Epidermal melanocyte (primary cell): ENCODE measurements around the gene PRSS36.
"Not testable (repeated sequence)": the region's sequence is repeated elsewhere in the genome, so short reads cannot be mapped to it uniquely, and the experiment has no call there.

Source experiments
- DNase-seq: peaks from one replicate; pipeline ENCODE4 v3.0.0; 2011; ENCODE audit warnings: low spot score; ENCODE audit not compliant: insufficient read length

Gene PRSS36

DNA sequence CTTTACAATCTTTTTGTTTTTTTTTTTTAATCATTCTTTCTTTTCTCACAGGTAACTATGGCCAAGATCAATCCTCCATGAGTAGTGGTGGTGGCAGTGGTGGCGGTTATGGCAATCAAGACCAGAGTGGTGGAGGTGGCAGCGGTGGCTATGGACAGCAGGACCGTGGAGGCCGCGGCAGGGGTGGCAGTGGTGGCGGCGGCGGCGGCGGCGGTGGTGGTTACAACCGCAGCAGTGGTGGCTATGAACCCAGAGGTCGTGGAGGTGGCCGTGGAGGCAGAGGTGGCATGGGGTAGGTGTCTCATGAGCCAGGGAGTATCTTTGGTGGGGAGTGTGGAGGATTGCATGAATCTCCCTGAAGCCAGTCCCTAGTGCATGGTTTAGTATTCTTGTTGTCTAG lies 35.0 kb upstream of the PRSS36 start:
- no peak for DNase-seq

DNA sequence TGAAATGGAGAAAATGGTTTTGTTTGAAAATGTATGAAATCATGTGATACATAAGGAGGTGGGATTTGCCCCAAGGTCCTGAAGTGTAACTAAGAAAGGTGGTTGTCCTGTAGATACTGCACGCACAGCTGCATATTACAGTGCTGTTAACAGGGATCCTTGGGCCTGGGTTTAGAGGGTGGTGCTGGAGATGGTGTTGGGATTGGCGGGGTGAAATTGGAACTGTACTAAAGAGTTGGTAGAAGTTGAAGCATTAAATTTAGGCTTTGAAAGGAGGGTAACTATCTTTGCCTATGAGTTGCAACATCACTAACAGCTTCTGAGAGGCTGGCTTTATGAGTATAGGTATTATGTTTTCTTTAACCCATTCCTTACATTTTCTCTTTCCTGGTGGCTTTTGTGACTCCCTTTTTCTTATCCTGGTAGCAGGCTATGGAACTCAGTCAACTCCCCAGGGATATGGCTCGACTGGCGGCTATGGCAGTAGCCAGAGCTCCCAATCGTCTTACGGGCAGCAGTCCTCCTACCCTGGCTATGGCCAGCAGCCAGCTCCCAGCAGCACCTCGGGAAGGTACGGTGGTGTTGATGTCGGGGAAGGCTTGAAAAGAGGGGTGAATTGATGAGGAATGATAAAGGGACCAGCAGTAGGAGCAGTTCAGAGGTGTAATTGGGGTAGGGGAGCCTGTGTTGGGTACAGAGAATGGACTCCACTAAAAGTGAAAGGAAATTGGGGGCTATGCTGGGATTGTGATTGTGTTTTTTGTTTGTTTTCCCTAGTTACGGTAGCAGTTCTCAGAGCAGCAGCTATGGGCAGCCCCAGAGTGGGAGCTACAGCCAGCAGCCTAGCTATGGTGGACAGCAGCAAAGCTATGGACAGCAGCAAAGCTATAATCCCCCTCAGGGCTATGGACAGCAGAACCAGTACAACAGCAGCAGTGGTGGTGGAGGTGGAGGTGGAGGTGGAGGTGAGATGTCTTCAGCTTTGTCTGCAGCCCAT lies 33.9 kb upstream of the PRSS36 start:
- DNase-seq = no peak

DNA sequence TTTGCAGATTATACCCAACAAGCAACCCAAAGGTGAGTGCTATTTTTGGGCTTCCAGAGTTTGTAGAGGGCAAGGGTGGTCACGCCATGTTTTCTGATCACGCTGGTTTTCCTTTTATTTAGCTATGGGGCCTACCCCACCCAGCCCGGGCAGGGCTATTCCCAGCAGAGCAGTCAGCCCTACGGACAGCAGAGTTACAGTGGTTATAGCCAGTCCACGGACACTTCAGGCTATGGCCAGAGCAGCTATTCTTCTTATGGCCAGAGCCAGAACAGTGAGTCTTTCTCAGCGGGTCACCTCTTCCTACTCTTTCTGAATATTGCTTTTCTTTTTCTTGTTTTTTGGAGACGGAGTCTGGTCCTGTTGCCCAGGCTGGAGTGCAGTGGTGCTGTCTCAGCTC lies 32.5 kb upstream of the PRSS36 start:
- no peak for DNase-seq

DNA sequence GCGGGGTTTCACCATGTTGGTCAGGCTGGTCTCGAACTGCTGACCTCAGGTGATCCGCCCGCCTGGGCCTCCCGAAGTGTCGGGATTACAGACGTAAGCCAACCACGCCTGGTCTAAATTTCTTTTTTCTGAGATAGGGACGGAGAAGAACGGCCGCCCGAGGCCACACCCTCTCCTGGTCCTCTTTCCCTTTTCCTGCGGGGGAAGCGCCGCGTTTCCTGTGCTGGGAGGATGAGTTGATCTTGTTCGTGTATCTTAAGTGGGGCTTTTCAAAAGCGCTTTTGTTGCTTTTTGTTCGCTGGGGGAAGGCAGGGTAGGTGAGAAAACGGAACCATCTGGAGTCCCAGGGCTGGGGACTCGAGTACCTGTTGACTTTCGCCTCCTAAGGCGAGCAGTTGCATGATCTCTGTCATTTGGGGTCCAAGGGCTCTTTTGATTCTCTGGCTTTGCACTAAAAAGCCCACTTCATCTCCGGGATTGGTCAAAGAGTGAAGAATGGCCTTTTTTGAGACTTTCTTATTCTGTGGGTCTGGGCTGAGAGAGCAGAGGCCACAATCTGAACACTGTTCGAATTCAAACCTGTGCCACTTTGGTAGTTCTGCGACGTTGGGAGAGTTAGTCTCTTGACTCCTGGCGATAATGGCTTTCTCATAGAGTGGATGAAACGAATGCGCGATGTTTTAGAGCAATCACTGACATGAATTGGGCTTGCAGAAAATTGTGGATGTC lies 31.4 kb upstream of the PRSS36 start:
- DNase-seq = no peak

DNA sequence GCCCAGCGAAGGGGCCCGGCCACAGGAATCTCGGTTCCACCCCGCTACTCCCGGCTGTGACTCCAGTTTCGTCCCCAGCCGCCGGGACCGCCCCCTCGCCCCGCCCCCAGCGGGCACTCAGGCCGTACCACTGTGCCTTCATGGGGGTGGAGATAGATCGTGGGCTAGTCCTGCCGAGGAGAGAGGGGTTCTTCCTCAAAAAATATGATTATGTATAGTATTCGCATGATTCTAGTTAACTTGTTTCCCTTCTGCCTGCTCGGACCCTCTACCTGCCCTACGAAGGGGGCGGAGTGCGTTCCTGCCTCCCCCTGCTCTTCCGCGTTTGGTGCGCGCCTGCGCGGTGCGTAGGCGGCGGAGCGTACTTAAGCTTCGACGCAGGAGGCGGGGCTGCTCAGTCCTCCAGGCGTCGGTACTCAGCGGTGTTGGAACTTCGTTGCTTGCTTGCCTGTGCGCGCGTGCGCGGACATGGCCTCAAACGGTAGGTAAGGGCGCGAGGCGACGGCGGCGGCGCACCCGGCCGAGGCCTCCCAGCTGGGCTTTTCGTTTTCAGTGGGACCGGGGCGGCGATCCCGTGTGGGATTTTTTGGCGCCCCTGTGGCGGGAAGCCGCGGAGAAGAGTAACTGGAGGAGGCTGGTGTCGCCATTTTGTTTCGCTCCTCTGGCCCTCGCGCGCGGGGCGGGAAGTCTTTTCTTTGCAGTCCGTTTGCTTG lies 30.0 kb upstream of the PRSS36 start, which contains the start of gene FUS:
Gene FUS, plus strand, starts transcription at position 393 of the 713 bp plus-strand sequence. Its CDS starts 76 bp downstream, at position 469.
- peak; percentile 93 for DNase-seq

DNA sequence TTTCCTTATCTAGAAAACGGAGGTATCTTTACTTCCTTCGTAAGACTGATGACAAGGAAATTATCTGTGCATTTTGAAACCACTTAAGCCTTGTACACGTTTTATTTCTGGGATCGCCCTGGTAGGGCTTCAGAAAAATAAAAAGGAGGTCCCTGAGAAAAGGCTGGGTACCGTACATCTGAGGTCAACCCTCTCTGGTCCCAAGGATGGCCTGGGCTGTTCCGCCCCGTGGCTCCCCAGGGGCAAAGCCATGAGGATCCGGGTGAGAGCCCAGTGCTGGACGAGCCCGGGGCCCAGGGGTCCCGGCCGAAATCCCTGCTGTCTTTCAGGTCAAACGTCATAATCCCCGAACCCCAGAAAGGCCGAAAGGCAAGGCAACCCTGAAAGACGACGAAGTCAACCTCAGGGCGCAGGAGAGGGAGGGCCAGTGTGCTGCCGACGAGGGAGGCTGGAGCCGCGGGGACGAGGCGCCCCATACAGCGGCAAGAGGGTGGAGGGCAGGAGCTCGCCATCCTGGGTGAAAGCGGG lies 29.4 kb upstream of the PRSS36 start:
- no peak for DNase-seq

DNA sequence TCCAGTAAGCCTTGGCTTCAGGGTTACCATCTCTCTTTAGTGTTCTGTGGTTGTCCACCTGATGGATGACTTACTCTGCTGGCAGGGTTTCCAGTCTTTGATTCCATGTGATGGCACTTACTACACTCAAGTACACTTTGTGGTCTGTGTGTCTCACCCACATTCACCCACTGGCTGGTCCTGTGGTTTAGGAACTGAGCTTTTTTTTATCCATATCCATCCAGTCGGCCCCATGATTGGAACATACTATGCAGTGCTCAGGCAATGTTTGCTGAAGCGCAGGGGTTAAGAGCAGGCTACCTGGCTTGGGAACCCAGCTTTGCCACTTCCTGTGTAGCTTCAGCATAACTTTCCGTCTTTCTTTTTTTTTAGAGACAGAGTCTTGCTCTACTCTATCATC lies 27.3 kb upstream of the PRSS36 start:
- no peak for DNase-seq

DNA sequence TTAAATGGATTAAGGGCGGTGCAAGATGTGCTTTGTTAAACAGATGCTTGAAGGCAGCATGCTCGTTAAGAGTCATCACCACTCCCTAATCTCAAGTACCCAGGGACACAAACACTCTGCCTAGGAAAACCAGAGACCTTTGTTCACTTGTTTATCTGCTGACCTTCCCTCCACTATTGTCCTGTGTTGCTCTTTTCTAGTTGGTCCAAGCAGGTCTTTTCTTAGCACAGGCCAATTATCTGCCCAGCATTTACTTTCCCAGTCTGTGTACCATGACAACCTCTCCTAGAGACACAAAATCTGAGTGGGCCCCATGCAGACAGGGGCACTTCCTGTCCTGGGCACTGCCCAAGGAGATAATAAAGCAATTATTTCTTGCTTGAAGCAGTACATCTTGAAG lies 20.2 kb upstream of the PRSS36 start:
- DNase-seq = not testable (repeated sequence)

DNA sequence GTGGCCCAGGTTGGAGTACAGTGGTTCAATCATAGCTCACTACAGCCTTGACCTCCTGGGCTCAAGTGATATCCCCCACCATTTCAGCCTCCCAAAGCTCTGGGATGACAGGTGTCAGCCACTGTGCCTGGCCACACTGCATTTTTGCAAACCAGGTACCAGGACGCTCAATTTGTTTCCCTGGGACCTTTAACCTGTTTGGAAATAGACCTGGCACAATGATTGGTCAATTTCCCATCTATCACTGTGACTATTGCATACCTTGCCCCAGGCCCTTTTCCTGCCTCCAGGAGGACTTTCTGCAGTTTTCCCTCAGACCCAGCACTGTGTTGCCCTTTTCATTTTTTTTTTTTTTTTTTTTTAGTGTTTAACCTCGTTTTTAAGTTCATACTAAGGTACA lies 19.0 kb upstream of the PRSS36 start:
- no peak for DNase-seq

DNA sequence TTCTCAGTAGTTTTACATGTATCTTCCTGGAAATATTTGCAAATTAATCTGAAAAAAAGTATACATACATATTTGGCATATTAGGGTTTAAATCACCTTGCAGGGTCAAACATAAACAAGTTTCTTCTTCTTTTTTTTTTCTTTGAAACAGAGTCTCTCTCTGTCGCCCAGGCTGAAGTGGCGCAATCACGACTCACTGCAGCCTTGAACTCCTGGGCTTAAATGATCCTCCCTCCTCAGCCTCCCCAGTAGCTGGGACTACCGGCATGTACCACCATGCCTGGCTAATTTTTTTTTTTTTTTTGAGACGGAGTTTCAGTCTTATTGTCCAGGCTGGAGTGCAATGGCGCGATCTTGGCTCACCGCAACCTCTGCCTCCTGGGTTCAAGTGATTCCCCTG lies 17.4 kb upstream of the PRSS36 start:
- DNase-seq = no peak

DNA sequence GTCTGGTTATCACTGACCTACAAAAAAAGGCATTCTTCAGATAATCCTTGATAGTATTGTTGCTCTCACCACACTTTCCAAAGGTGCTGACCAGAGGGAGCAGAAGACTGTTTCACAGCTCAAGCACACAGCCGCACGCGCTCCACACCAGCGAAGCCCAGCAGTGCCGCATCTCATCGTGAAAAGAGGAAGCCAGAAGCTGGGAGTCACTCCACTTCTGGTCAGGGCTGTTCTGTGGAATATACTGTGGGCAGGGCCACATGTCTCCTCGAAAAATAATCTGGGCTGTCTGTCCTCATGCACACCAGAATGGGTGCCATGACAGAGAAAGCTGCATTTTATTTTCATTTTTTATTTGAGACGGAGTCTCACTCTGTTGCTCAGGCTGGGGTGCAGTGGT lies 7.3 kb upstream of the PRSS36 start:
- no peak for DNase-seq

DNA sequence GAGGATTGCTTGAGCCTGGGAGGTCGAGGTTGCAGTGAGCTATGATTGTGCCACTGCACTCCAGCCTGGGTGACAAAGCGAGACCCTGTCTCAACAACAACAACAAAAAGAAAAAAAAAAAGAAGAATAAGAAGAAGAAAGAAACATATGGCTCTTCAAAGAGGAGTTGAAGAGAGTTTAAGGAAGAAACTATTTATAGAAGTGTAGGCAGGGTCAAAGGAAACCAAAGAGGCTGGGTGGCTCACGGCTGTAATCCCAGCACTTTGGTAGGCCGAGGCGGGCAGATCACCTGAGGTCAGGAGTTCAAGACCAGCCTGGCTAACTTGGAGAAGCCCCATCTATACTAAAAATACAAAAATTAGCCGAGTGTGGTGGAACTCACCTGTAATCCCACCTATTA lies 1.1 kb upstream of the PRSS36 start:
- DNase-seq = not testable (repeated sequence)

DNA sequence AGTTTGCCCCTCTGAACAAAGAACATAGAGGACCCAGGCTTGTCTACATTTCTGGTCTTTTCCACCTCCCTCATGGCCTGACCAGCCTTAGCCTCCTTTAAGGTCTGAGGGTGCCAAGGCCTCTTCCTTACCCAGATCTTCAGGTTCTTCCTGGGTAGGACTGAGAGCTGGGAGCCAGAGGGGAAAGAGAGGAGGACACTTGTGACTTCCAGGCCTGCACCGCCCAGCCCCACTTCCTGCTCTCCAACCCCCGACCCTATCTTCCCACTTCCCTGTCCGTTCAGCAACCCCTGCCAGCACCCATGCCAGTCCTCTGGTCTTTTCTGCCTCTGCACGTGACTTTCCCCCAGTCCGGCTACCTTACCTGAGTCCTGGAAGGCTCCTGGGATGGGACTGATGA lies 534 bp downstream of the PRSS36 start:
- no peak for DNase-seq

DNA sequence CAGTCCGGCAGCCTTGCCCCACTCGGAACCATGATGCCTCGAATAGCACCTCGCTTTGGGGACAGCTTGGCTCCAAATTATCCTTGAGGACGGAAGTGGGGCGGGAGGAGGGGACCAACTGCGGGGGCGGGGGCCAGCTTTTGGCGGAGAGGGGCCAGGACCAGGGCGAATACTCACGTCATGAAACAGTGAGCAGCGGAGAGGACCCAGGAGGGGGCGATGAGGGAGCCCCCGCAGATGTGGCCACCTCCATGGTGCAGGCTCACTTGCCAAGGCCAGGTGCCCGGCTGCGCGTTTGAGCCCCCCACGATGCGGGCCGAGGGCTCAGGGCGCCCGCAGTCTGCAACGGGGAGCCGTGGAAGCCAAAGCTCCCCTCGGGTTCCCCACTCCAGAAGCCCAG lies 970 bp downstream of the PRSS36 start:
- no peak for DNase-seq

DNA sequence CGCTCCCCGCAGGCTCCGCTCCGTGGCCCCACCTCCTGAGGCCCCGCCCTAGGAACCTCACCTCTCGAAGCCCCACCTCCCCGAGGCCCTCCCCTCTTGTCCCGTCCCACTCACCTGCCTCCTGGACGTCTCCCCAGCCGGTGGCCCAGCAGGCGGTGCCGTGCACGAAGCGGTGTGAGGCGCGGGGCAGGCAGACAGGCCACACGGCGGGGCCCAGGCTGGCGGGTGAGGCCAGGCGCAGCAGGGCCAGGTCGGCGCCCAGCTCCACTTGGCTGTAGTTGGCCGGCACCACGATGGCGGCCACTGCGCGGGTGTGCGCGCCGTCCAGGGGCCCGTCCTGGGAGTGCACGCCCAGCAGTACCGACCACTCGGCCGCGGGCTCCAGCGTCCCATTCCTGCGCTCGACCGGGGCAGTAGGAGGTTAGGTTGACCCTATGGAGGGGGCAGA lies 1.6 kb downstream of the PRSS36 start:
- no peak for DNase-seq

DNA sequence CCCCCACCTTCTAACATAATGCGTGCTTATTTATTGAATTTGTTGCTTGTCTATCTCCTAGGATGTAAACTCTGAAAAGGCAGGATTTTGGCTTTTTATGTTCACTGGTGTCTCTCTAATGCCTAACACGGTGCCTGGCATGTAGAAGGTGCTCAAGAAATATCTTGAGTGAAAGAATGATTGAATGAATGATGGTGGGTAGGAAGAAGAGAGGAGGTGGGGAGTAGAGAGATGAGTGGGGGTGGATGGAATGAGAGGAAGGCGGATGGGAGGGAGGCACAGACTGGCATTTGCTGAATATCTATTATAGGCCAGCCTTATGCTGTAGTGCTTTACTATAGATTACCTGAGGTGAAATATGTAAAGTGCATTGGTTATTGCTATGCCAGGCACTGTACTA lies 2.3 kb downstream of the PRSS36 start:
- DNase-seq = no peak

DNA sequence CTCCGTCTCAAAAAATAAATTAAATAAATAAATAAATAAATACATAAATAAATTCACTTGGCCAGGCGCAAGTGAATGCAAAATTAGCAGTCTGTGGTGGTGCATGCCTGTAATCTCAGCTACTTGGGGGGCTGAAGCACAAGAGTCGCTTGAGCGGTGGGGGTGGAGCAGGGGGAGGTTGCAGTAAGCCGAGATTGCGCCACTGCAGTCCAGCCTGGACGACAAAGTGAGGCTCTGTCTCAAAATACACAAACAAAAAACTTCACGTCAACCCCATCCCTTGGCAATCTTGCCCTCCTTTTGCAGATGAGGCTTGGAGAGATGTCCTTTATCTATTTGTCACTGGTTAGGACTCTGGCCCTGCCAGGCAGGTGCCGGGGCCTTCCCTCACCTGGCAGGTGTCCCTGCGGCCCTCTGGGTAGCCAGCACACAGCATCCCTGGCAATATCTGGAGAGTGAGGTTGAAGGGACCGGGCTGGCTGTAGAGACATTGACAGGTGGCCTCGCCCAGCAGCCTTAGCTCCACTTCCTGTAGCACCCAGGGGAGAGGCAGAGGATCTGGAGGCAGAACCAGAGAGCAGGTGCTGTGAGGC lies 4.4 kb downstream of the PRSS36 start:
- DNase-seq = no peak

DNA sequence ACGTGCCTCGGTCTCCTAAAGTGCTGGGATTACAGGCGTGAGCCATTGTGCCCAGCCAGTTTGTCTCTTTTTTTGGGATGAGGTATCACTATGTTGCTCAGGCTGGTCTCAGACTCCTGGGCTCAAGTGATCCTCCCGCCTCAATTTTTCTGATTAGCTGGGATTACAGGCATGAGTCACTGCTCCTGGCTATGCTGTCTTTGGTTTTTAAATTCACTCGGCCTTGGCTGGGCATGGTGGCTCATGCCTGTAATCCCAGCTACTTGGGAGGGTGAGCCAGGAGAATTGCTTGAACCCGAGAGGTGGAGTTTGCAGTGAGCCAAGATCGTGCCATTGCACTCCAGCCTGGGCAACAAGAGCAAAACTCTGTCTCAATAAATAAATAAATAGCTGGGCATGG lies 5.4 kb downstream of the PRSS36 start:
- not testable (repeated sequence) for DNase-seq

DNA sequence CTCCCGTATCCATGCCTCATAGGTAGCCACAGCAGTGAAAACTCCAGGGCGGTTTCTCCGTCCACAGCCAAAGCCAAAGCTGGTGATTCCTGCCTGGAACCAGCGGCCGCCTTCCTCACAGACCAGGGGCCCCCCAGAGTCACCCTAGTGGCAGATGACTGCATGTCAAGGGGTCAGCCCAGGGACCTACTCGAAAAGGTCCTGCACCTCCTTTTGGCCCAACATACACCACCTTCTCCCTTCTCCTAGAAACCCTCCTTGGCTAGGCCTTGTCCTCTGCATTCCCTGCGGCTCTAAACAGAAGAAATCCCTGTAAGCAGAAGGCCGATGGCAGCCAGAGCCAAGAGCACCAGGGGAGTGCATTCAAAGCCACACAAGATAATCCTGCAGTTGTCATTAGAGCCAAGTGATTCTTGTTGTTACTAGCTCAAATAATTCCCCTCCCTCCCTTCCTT lies 6.1 kb downstream of the PRSS36 start:
- no peak for DNase-seq

DNA sequence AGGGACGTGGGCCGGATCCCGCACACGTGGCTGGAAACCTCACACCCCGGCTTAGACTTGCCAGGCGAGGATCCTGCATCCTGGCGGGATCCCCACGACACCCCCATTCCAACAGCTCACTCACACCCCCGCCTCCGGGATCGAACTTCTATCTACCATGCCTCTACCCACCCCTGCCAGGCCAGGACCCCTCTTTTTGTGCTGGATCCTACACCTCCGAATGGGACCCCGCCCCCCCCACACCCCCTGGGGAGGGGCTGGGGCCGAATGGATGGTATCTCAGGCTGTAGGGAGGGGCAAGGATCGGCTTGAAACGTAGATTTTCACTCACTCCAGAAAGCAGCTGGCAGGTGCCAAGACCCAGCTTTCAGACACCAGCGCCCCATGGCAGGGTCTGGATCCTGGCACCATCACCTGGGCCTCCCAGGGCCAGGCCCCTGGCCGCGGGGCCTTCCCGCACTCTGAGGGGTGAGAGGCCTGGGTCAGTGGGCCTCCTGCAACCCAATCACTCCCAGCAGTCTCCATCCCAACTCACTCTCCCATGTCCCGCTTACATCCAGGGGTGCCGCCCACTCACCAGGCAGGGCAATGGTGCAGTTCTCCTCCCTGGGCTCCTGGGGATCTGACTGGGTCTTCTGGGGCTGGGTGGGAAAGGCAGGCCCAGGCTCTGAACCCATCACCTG lies 6.7 kb downstream of the PRSS36 start:
- DNase-seq = no peak
